IPS-11a (cell line): Measurements from ENCODE around the gene PRR14L.
"Not testable (repeated sequence)": the region's sequence is repeated elsewhere in the genome, so short reads cannot be mapped to it uniquely, and the experiment has no call there.

ENCODE experiments used
- H3K4me3 ChIP-seq: one replicate; pipeline ENCODE4 v1.5.1; 2013; ENCODE audit warnings: low read depth, low read length, control low read depth

Gene PRR14L

GRCh38 chr22:31683181-31684105 lies 66.5 kb downstream of the PRR14L start:
- H3K4me3 ChIP-seq: no peak overlapping the region

GRCh38 chr22:31682751-31683150 lies 67.2 kb downstream of the PRR14L start:
- H3K4me3 ChIP-seq: no peak overlapping the region

GRCh38 chr22:31681349-31682345 lies 68.3 kb downstream of the PRR14L start:
- H3K4me3 ChIP-seq: no peak overlapping the region

GRCh38 chr22:31680861-31681341 lies 69.0 kb downstream of the PRR14L start:
- no peak overlapping the region for H3K4me3 ChIP-seq

- no peak overlapping the region for H3K4me3 ChIP-seq
Observed at GRCh38 chr22:31678748-31679147, 71.2 kb downstream of the PRR14L start.

- H3K4me3 ChIP-seq: no peak overlapping the region
Observed at GRCh38 chr22:31676700-31677099, 73.2 kb downstream of the PRR14L start.

GRCh38 chr22:31674219-31674618 lies 75.7 kb downstream of the PRR14L start:
- H3K4me3 ChIP-seq: not testable (repeated sequence)

GRCh38 chr22:31668849-31669248 lies 81.1 kb downstream of the PRR14L start:
- not testable (repeated sequence) for H3K4me3 ChIP-seq

GRCh38 chr22:31662668-31663037 lies 87.3 kb downstream of the PRR14L start:
- peak overlapping the region; percentile 100 for H3K4me3 ChIP-seq

GRCh38 chr22:31661851-31662667 lies 87.9 kb downstream of the PRR14L start, which contains the start of gene PISD:
PISD (minus strand) TSS chr22:31662215; CDS start chr22:31662208, 7 bp downstream.
- peak within 1 kb of the TSS; percentile 100 for H3K4me3 ChIP-seq

- H3K4me3 ChIP-seq: peak overlapping the region; percentile 100
Observed at GRCh38 chr22:31660860-31661341, 89.0 kb downstream of the PRR14L start.

GRCh38 chr22:31659246-31659645 lies 90.7 kb downstream of the PRR14L start:
- H3K4me3 ChIP-seq: no peak overlapping the region

- H3K4me3 ChIP-seq: no peak overlapping the region
Observed at GRCh38 chr22:31654408-31654807, 95.5 kb downstream of the PRR14L start.

GRCh38 chr22:31653944-31654343 lies 96.0 kb downstream of the PRR14L start:
- H3K4me3 ChIP-seq: no peak overlapping the region

- no peak overlapping the region for H3K4me3 ChIP-seq
Observed at GRCh38 chr22:31652911-31653684, 96.8 kb downstream of the PRR14L start.

- no peak overlapping the region for H3K4me3 ChIP-seq
Observed at GRCh38 chr22:31652088-31652487, 97.8 kb downstream of the PRR14L start.

- no peak overlapping the region for H3K4me3 ChIP-seq
Observed at GRCh38 chr22:31651664-31652063, 98.3 kb downstream of the PRR14L start.

- no peak overlapping the region for H3K4me3 ChIP-seq
Observed at GRCh38 chr22:31650391-31650790, 99.5 kb downstream of the PRR14L start.

- no peak overlapping the region for H3K4me3 ChIP-seq
Observed at GRCh38 chr22:31647523-31648320, 102.2 kb downstream of the PRR14L start.
